ENCODE measurements around the gene BMP8A. TPM values are rescaled to one million over a fixed set of nuclear protein-coding genes. Genes with fewer than 3 reads are reported as not detected.

Gene BMP8A
- total RNA-seq, 1 experiment from 2014 or later = 0.54 TPM

DNA sequence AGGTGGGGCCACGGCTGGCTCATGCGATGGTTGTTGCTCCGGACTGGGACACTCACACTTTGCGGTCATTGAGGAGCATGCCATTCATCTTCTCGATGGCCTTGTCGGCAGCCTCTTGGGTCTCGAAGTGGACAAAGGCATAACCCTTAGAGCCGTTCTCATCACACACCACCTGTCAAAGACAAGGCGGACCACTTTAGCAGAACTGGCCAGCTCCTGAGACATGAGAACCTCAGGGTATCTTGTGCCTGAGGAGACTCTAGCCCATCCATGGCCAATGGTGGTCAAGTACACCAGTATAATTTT lies 79.7 kb downstream of the BMP8A start:
- Histone ChIP-seq H3K27ac (ENCODE audit: low read length) (no peak overlapping the region), H3K4me3 (ENCODE audit: low read depth in 2 of 2, low read length in 2 of 2) (no peak overlapping the region), H3K9me3 (ENCODE audit: control insufficient read depth, insufficient read depth, low read depth, low read length) (no peaks in the 10 kb centered on the region), H3K27me3 (ENCODE audit: control insufficient read depth, insufficient read depth, low read length) (no peaks in the 10 kb centered on the region), H3K36me3 (ENCODE audit: control insufficient read depth, insufficient read depth, low read length) (peaks cover 52% of the 10 kb centered on the region), H3K4me1 (ENCODE audit: control insufficient read depth, insufficient read depth, low read length) (peaks cover 22% of the 10 kb centered on the region; the same call in 1 of the 2 replicates)
- no peak for ATAC-seq
- BruUV-seq (replicated peaks) = no TSS peak
- TF ChIP-seq POLR2AphosphoS5 (IDR thresholded peaks at IDR 0.05; ENCODE audit: low read depth, low read length) (no peak), SIN3A (IDR thresholded peaks at IDR 0.05; ENCODE audit: borderline replicate concordance, insufficient read depth, low read depth, low read length) (no peak), TCF7L2 (IDR thresholded peaks at IDR 0.05; ENCODE audit: low read depth, low read length) (no peak)
- DNase-seq (ENCODE audit: low read depth, low spot score) = no peak
- in situ Hi-C loops (cut with HindIII; ENCODE audit: low pct_unique_long_range_greater_than_20kb, low sequenced_read_pairs) = no loop called here
- intact Hi-C loops (cut with micrococcal nuclease; ENCODE audit: unreplicated experiment) = no loop called here
- ChIA-PET CTCF (no interaction called here), POLR2A (no interaction called here)

DNA sequence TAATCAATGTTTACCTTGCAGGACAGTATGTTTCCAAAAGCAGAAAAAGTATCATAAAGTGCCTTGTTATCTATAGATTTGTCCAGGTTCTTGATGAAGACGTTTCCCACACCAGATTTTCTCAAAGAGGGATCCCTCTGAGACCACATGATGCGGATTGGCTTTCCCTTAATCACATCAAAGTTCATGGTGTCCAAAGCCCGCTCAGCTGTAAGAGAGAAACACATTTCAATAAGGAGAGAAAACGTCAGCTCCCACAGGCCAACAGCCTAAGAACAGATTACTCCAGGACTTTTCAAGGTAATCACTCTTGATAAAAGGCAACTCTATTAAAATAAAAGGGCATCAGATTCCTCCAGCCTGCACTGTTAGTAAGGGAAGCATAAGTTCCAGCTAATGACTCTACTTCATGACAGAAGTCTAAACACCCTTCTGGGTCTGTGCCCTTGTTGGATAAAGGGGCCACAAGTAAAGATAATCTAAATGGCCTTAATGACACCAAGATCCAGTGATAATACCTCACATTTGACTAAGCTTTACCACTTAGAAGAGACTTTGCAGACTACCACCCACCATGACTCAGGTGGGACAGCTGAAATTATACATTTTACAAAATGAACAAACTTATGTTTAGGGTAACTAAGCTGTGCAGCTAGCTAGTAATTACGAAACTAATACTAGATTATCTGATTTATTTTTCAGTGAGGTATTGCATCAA lies 81.1 kb downstream of the BMP8A start:
- intact Hi-C loops (cut with micrococcal nuclease; ENCODE audit: unreplicated experiment) (no loop called here), in situ Hi-C loops (cut with HindIII; ENCODE audit: low pct_unique_long_range_greater_than_20kb, low sequenced_read_pairs) (no loop called here)
- TF ChIP-seq, protein P1, sequence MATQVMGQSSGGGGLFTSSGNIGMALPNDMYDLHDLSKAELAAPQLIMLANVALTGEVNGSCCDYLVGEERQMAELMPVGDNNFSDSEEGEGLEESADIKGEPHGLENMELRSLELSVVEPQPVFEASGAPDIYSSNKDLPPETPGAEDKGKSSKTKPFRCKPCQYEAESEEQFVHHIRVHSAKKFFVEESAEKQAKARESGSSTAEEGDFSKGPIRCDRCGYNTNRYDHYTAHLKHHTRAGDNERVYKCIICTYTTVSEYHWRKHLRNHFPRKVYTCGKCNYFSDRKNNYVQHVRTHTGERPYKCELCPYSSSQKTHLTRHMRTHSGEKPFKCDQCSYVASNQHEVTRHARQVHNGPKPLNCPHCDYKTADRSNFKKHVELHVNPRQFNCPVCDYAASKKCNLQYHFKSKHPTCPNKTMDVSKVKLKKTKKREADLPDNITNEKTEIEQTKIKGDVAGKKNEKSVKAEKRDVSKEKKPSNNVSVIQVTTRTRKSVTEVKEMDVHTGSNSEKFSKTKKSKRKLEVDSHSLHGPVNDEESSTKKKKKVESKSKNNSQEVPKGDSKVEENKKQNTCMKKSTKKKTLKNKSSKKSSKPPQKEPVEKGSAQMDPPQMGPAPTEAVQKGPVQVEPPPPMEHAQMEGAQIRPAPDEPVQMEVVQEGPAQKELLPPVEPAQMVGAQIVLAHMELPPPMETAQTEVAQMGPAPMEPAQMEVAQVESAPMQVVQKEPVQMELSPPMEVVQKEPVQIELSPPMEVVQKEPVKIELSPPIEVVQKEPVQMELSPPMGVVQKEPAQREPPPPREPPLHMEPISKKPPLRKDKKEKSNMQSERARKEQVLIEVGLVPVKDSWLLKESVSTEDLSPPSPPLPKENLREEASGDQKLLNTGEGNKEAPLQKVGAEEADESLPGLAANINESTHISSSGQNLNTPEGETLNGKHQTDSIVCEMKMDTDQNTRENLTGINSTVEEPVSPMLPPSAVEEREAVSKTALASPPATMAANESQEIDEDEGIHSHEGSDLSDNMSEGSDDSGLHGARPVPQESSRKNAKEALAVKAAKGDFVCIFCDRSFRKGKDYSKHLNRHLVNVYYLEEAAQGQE (IDR thresholded peaks at IDR 0.05; ENCODE audit: insufficient read depth in 1 of 2, low read depth in 2 of 2, low read length in 1 of 2) = no peak
- no peak for TF ChIP-seq SIN3A (IDR thresholded peaks at IDR 0.05; ENCODE audit: borderline replicate concordance, insufficient read depth, low read depth, low read length)
- TF ChIP-seq POLR2AphosphoS5 (IDR thresholded peaks at IDR 0.05; ENCODE audit: low read depth, low read length) = no peak
- TF ChIP-seq, protein P2, sequence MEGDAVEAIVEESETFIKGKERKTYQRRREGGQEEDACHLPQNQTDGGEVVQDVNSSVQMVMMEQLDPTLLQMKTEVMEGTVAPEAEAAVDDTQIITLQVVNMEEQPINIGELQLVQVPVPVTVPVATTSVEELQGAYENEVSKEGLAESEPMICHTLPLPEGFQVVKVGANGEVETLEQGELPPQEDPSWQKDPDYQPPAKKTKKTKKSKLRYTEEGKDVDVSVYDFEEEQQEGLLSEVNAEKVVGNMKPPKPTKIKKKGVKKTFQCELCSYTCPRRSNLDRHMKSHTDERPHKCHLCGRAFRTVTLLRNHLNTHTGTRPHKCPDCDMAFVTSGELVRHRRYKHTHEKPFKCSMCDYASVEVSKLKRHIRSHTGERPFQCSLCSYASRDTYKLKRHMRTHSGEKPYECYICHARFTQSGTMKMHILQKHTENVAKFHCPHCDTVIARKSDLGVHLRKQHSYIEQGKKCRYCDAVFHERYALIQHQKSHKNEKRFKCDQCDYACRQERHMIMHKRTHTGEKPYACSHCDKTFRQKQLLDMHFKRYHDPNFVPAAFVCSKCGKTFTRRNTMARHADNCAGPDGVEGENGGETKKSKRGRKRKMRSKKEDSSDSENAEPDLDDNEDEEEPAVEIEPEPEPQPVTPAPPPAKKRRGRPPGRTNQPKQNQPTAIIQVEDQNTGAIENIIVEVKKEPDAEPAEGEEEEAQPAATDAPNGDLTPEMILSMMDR (IDR thresholded peaks at IDR 0.05) = no peak
- TF ChIP-seq TCF7L2 (IDR thresholded peaks at IDR 0.05; ENCODE audit: low read depth, low read length) = no peak
- POLR2A ChIA-PET = no interaction called here
- Histone ChIP-seq H3K27me3 (ENCODE audit: control insufficient read depth, insufficient read depth, low read length) (no peaks in the 10 kb centered on the region), H3K4me3 (ENCODE audit: low read depth in 2 of 2, low read length in 2 of 2) (no peak overlapping the region; a peak in 1 of 4 replicates), H3K36me3 (ENCODE audit: control insufficient read depth, insufficient read depth, low read length) (peaks cover 40% of the 10 kb centered on the region), H3K4me1 (ENCODE audit: control insufficient read depth, insufficient read depth, low read length) (peaks cover 22% of the 10 kb centered on the region; the same call in 1 of the 2 replicates), H3K9me3 (ENCODE audit: control insufficient read depth, insufficient read depth, low read depth, low read length) (no peaks in the 10 kb centered on the region), H3K27ac (ENCODE audit: low read length) (no peak overlapping the region)
- DNase-seq (ENCODE audit: low read depth, low spot score) (no peak), ATAC-seq (no peak)
- no TSS peak for BruUV-seq (replicated peaks)
- CTCF ChIA-PET = no interaction called here

DNA sequence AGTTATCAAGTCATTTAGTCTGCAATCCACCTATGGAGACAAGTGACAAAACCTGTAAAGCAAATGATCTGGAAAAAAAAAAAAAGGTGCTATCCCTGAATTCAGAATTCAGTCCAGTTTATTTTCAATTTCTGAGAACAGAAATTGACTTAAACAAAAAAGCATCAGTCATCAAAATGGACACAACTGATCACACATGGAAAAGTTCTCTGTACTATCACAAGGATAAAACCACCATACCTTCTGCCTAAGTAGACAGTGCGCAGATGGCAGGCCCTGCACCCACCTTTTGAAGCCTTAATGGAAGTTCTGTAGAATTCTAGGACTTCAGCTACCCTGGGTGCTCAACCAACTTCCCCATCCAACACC lies 81.6 kb downstream of the BMP8A start:
- Histone ChIP-seq H3K36me3 (ENCODE audit: control insufficient read depth, insufficient read depth, low read length) (peaks cover 38% of the 10 kb centered on the region), H3K4me1 (ENCODE audit: control insufficient read depth, insufficient read depth, low read length) (peaks cover 22% of the 10 kb centered on the region; the same call in 1 of the 2 replicates), H3K27ac (ENCODE audit: low read length) (no peak overlapping the region), H3K27me3 (ENCODE audit: control insufficient read depth, insufficient read depth, low read length) (no peaks in the 10 kb centered on the region), H3K4me3 (ENCODE audit: low read depth in 2 of 2, low read length in 2 of 2) (peak overlapping the region; percentile 90 to 92; a peak in 3 of 4 replicates), H3K9me3 (ENCODE audit: control insufficient read depth, insufficient read depth, low read depth, low read length) (no peaks in the 10 kb centered on the region)
- TF ChIP-seq, protein P2 (IDR thresholded peaks at IDR 0.05) = no peak
- TF ChIP-seq TCF7L2 (IDR thresholded peaks at IDR 0.05; ENCODE audit: low read depth, low read length) = no peak
- intact Hi-C loops (cut with micrococcal nuclease; ENCODE audit: unreplicated experiment) = no loop called here
- ATAC-seq (no peak), DNase-seq (ENCODE audit: low read depth, low spot score) (no peak)
- ChIA-PET CTCF (no interaction called here), POLR2A (no interaction called here)
- in situ Hi-C loops (cut with HindIII; ENCODE audit: low pct_unique_long_range_greater_than_20kb, low sequenced_read_pairs) = no loop called here
- BruUV-seq (replicated peaks) = no TSS peak

Data from Panc1 (cell line).